Measurements from ENCODE around the gene PROK1.

DNA sequence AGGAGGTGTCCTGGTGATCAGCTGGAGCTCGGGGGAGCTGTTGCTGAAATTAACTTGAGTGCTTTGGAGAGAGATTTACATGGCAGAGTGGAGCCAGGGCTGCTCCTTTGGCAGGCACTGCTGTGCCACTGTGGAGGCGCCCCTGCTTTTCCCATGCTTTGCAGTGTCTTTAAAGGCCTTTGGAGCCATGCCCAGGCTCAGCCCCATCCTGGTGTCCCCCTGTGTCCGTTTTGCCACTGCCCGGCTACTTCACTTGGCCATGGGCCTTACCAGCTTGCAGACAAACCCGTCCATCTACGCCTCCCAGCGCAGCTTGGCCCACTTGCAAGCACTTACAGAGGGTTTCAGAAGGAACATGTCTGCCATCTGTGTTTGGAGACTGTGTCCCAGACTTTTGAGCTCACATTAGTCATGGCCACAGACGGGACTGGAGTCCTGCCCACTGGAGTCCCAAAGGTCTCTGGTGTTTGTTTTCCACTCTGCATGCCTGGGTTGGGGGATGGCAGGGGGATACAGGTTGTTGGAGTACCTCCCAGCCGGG lies 25.3 kb upstream of the PROK1 start:
- TF ChIP-seq, protein P1, sequence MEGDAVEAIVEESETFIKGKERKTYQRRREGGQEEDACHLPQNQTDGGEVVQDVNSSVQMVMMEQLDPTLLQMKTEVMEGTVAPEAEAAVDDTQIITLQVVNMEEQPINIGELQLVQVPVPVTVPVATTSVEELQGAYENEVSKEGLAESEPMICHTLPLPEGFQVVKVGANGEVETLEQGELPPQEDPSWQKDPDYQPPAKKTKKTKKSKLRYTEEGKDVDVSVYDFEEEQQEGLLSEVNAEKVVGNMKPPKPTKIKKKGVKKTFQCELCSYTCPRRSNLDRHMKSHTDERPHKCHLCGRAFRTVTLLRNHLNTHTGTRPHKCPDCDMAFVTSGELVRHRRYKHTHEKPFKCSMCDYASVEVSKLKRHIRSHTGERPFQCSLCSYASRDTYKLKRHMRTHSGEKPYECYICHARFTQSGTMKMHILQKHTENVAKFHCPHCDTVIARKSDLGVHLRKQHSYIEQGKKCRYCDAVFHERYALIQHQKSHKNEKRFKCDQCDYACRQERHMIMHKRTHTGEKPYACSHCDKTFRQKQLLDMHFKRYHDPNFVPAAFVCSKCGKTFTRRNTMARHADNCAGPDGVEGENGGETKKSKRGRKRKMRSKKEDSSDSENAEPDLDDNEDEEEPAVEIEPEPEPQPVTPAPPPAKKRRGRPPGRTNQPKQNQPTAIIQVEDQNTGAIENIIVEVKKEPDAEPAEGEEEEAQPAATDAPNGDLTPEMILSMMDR (IDR thresholded peaks at IDR 0.05 in 2 of 3, conservative IDR thresholded peaks at IDR 0.05 in 1 of 3; ENCODE audit: borderline replicate concordance in 1 of 3, insufficient read depth in 1 of 3, low read depth in 2 of 3, low read length in 2 of 3) = no peak
- no peak for TF ChIP-seq ZNF274 (IDR thresholded peaks at IDR 0.05; ENCODE audit: low read depth, low read length)
- TF ChIP-seq POLR2A (IDR thresholded peaks at IDR 0.05; ENCODE audit: borderline replicate concordance, extremely low read depth, insufficient read depth, insufficient read length) = no peak
- no peak for TF ChIP-seq CEBPB (IDR thresholded peaks at IDR 0.05; ENCODE audit: low read depth)
- TF ChIP-seq, protein P2, sequence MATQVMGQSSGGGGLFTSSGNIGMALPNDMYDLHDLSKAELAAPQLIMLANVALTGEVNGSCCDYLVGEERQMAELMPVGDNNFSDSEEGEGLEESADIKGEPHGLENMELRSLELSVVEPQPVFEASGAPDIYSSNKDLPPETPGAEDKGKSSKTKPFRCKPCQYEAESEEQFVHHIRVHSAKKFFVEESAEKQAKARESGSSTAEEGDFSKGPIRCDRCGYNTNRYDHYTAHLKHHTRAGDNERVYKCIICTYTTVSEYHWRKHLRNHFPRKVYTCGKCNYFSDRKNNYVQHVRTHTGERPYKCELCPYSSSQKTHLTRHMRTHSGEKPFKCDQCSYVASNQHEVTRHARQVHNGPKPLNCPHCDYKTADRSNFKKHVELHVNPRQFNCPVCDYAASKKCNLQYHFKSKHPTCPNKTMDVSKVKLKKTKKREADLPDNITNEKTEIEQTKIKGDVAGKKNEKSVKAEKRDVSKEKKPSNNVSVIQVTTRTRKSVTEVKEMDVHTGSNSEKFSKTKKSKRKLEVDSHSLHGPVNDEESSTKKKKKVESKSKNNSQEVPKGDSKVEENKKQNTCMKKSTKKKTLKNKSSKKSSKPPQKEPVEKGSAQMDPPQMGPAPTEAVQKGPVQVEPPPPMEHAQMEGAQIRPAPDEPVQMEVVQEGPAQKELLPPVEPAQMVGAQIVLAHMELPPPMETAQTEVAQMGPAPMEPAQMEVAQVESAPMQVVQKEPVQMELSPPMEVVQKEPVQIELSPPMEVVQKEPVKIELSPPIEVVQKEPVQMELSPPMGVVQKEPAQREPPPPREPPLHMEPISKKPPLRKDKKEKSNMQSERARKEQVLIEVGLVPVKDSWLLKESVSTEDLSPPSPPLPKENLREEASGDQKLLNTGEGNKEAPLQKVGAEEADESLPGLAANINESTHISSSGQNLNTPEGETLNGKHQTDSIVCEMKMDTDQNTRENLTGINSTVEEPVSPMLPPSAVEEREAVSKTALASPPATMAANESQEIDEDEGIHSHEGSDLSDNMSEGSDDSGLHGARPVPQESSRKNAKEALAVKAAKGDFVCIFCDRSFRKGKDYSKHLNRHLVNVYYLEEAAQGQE (IDR thresholded peaks at IDR 0.05; ENCODE audit: low read depth) = no peak
- no peak for TF ChIP-seq EZH2phosphoT487 (IDR thresholded peaks at IDR 0.05; ENCODE audit: borderline replicate concordance)
- no peak for TF ChIP-seq EZH2 (IDR thresholded peaks at IDR 0.05)
- TF ChIP-seq POLR2AphosphoS5 (IDR thresholded peaks at IDR 0.05; ENCODE audit: low read depth, low read length) = no peak
- no peak for TF ChIP-seq ELF1 (IDR thresholded peaks at IDR 0.05; ENCODE audit: borderline replicate concordance, low read depth)

All from HCT116 (cell line).